Neural cell (in vitro differentiated cells): Measurements from ENCODE around the gene SURF1. TPM values are rescaled to one million over a fixed set of nuclear protein-coding genes. Genes with fewer than 3 reads are reported as not detected.

Experiments
- H2AFZ ChIP-seq: fragments of 200-600, 300-800 bp; sonication (generic), shearing (Covaris generic); 2 replicates; pipeline ENCODE4 v1.6.0; 2014; ENCODE audit warnings: low read depth, mild to moderate bottlenecking, antibody characterized with exemption, low read length, moderate library complexity
- H3F3A ChIP-seq: fragments of 200-600 bp; shearing (Covaris generic); 2 replicates; pipeline ENCODE4 v1.6.1; 2016; ENCODE audit warnings: mild to moderate bottlenecking, moderate library complexity, mixed read lengths, antibody characterized with exemption, low read length; ENCODE audit not compliant: insufficient read depth, poor library complexity, severe bottlenecking
- H3K27ac ChIP-seq: fragments of 200-600, 300-800 bp; sonication (generic), shearing (Covaris generic); 2 replicates; pipeline ENCODE4 v1.5.1; 2014; ENCODE audit warnings: mild to moderate bottlenecking, low read length, moderate library complexity
- H3K27me3 ChIP-seq: fragments of 300-800, 200-600 bp; sonication (generic), shearing (Covaris generic); 2 replicates; pipeline ENCODE4 v1.6.0; 2014; ENCODE audit warnings: mild to moderate bottlenecking, low read depth, low read length, moderate library complexity; ENCODE audit not compliant: insufficient read depth
- H3K36me3 ChIP-seq: fragments of 300-800, 200-600 bp; sonication (generic), shearing (Covaris generic); 2 replicates; pipeline ENCODE4 v1.5.1; 2014; ENCODE audit warnings: mild to moderate bottlenecking, antibody characterized with exemption, low read length, moderate library complexity; ENCODE audit not compliant: insufficient read depth
- H3K4me2 ChIP-seq: fragments of 300-800, 200-600 bp; sonication (generic), shearing (Covaris generic); 2 replicates; pipeline ENCODE4 v1.6.0; 2014; ENCODE audit warnings: mild to moderate bottlenecking, low read length
- H3K4me3 ChIP-seq: fragments of 300-800, 200-600 bp; sonication (generic), shearing (Covaris generic); 2 replicates; pipeline ENCODE4 v1.5.1; 2014; ENCODE audit warnings: mild to moderate bottlenecking, low read length, moderate library complexity
- H3K79me2 ChIP-seq: fragments of 200-600 bp; shearing (Covaris generic); replicated peaks from 2 replicates; pipeline ENCODE4 v1.6.0; 2014; ENCODE audit warnings: mild to moderate bottlenecking, low read length, moderate library complexity; ENCODE audit not compliant: insufficient read depth
- H3K9ac ChIP-seq: fragments of 300-800, 200-600 bp; sonication (generic), shearing (Covaris generic); 2 replicates; pipeline ENCODE4 v1.6.1; 2016; ENCODE audit warnings: mild to moderate bottlenecking, low read length, mixed read lengths
- H3K9me2 ChIP-seq: fragments of 200-600 bp; shearing (Covaris generic); 2 replicates; pipeline ENCODE4 v1.6.1; 2016; ENCODE audit warnings: mild to moderate bottlenecking, low read length, mixed read lengths; ENCODE audit not compliant: insufficient read depth
- H3K9me3 ChIP-seq: fragments of 200-600, 300-800 bp; sonication (generic), shearing (Covaris generic); 2 replicates; pipeline ENCODE4 v1.6.1; 2016; ENCODE audit warnings: mild to moderate bottlenecking, mixed run types, low read length, moderate library complexity, mixed read lengths
- H4K20me1 ChIP-seq: fragments of 200-600 bp; shearing (Covaris generic); 2 replicates; pipeline ENCODE4 v1.6.1; 2016; ENCODE audit warnings: mild to moderate bottlenecking, mixed run types; ENCODE audit not compliant: insufficient read depth
- CTCF ChIP-seq: fragments of 450-650 bp; IDR thresholded peaks from 2 replicates; pipeline ENCODE4 v1.5.1; 2014; ENCODE audit warnings: antibody characterized with exemption, mild to moderate bottlenecking, moderate library complexity; ENCODE audit not compliant: poor library complexity, severe bottlenecking
- EP300 ChIP-seq: fragments of 450-650 bp; conservative IDR thresholded peaks from 2 replicates; pipeline ENCODE4 v1.6.1; 2014; ENCODE audit warnings: antibody characterized with exemption, mild to moderate bottlenecking, moderate library complexity; ENCODE audit not compliant: poor library complexity, severe bottlenecking
- EZH2 ChIP-seq: fragments of 200-600, 300-800 bp; shearing (Covaris generic), sonication (generic); IDR thresholded peaks from 2 replicates; pipeline ENCODE4 v1.6.1; 2014; ENCODE audit warnings: antibody characterized with exemption, low read length, borderline replicate concordance, mild to moderate bottlenecking; ENCODE audit not compliant: insufficient read depth, poor library complexity, severe bottlenecking
- MXI1 ChIP-seq: fragments of 450-650 bp; conservative IDR thresholded peaks from 2 replicates; pipeline ENCODE4 v1.6.1; 2014; ENCODE audit warnings: antibody characterized with exemption, mild to moderate bottlenecking; ENCODE audit not compliant: poor library complexity, severe bottlenecking
- POLR2AphosphoS5 ChIP-seq: IDR thresholded peaks from 2 replicates; pipeline ENCODE4 v1.6.1; 2012
- RAD21 ChIP-seq: fragments of 450-650 bp; conservative IDR thresholded peaks from 2 replicates; pipeline ENCODE4 v1.6.1; 2014; ENCODE audit warnings: antibody characterized with exemption, mild to moderate bottlenecking, moderate library complexity
- SMC3 ChIP-seq: fragments of 450-650 bp; conservative IDR thresholded peaks from 2 replicates; pipeline ENCODE4 v1.6.1; 2014; ENCODE audit warnings: antibody characterized with exemption, mild to moderate bottlenecking, moderate library complexity; ENCODE audit not compliant: poor library complexity
- TAF1 ChIP-seq: IDR thresholded peaks from 2 replicates; pipeline ENCODE4 v1.6.1; 2012; ENCODE audit warnings: low read depth
- polyA plus RNA-seq: library from polyadenylated mRNA; depleted of rRNA; stranded (reverse); fragments of >200 nt; gene quantifications from 2 replicates; pipeline ENCODE4 v1.2.3, GENCODE V29; 2014
- TF ChIP-seq, protein P1 (sequence below): IDR thresholded peaks from 2 replicates; pipeline ENCODE4 v1.6.1; 2012; ENCODE audit warnings: borderline replicate concordance

SURF1 gene
- polyA plus RNA-seq, 1 donor from 2014 or later, result 32.3 TPM

DNA sequence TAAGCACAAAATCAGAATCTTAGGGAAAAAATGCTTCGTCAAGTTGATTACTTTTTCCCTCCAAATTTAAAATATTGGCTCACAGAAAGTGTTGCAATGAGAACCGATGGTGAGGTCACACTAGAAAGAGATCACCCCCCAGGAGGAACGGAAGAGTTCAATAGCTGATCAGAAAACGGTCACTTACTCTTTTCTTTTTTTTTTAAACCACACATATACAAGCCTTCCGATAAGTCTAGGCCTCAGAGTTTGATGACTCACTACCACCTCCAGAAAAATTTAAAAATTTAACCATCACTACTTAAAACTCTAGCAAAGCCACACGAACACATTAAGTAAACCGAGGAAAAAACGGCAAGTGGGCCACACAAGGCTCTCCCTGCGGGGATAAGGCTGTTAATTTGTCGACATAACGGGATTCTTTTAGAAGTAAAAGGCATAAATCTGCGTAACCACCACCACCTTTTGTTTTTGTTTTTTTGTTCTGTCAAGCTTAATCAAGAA is 18.4 kb upstream of the SURF1 start:
- Histone ChIP-seq H3K9me2 (no peaks in the 10 kb centered on the region), H3K27me3 (no peaks in the 10 kb centered on the region), H3K27ac (no peak overlapping the region), H4K20me1 (no peaks in the 10 kb centered on the region), H3K4me3 (peak overlapping the region; percentile 91), H3F3A (no peaks in the 10 kb centered on the region), H3K9me3 (no peaks in the 10 kb centered on the region), H3K36me3 (no peaks in the 10 kb centered on the region), H3K79me2 (peaks cover 46% of the 10 kb centered on the region), H2AFZ (no peak overlapping the region), H3K4me2 (peak overlapping the region; percentile 99), H3K9ac (peak overlapping the region; percentile 84)
- no peak for TF ChIP-seq MXI1
- TF ChIP-seq EP300, result no peak

GRCh38 chr9:133372144-133372543 is 15.9 kb upstream of the SURF1 start:
- H3K27me3 ChIP-seq, result no peaks in the 10 kb centered on the region
- peaks cover 49% of the 10 kb centered on the region for H3K79me2 ChIP-seq
- no peaks in the 10 kb centered on the region for H3K36me3 ChIP-seq
- TF ChIP-seq MXI1, result no peak
- TF ChIP-seq, protein P1, sequence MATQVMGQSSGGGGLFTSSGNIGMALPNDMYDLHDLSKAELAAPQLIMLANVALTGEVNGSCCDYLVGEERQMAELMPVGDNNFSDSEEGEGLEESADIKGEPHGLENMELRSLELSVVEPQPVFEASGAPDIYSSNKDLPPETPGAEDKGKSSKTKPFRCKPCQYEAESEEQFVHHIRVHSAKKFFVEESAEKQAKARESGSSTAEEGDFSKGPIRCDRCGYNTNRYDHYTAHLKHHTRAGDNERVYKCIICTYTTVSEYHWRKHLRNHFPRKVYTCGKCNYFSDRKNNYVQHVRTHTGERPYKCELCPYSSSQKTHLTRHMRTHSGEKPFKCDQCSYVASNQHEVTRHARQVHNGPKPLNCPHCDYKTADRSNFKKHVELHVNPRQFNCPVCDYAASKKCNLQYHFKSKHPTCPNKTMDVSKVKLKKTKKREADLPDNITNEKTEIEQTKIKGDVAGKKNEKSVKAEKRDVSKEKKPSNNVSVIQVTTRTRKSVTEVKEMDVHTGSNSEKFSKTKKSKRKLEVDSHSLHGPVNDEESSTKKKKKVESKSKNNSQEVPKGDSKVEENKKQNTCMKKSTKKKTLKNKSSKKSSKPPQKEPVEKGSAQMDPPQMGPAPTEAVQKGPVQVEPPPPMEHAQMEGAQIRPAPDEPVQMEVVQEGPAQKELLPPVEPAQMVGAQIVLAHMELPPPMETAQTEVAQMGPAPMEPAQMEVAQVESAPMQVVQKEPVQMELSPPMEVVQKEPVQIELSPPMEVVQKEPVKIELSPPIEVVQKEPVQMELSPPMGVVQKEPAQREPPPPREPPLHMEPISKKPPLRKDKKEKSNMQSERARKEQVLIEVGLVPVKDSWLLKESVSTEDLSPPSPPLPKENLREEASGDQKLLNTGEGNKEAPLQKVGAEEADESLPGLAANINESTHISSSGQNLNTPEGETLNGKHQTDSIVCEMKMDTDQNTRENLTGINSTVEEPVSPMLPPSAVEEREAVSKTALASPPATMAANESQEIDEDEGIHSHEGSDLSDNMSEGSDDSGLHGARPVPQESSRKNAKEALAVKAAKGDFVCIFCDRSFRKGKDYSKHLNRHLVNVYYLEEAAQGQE, result no peak
- TF ChIP-seq SMC3, result no peak
- TF ChIP-seq POLR2AphosphoS5, result no peak
- TF ChIP-seq TAF1, result no peak
- TF ChIP-seq EZH2, result no peak
- no peak for TF ChIP-seq EP300
- no peak for TF ChIP-seq CTCF
- no peak for TF ChIP-seq RAD21
- no peak overlapping the region for H3K4me3 ChIP-seq
- H3K9me3 ChIP-seq, result no peaks in the 10 kb centered on the region
- H3K9ac ChIP-seq, result no peak overlapping the region
- no peaks in the 10 kb centered on the region for H3F3A ChIP-seq
- no peaks in the 10 kb centered on the region for H4K20me1 ChIP-seq
- H3K9me2 ChIP-seq, result no peaks in the 10 kb centered on the region
- H2AFZ ChIP-seq, result no peak overlapping the region
- no peak overlapping the region for H3K4me2 ChIP-seq
- H3K27ac ChIP-seq, result no peak overlapping the region
